Stimulated activated CD4-positive, alpha-beta T cell treated with anti-CD3 and anti-CD28 coated beads, Interleukin-2, amount 100 ng/mL, for 4 hours (primary cell): ENCODE results near the gene PACS2.

Experiments used
- DNase-seq: peaks from one replicate; pipeline ENCODE4 v3.0.0-alpha.2; 2020; ENCODE audit warnings: low read depth

Gene PACS2

DNA sequence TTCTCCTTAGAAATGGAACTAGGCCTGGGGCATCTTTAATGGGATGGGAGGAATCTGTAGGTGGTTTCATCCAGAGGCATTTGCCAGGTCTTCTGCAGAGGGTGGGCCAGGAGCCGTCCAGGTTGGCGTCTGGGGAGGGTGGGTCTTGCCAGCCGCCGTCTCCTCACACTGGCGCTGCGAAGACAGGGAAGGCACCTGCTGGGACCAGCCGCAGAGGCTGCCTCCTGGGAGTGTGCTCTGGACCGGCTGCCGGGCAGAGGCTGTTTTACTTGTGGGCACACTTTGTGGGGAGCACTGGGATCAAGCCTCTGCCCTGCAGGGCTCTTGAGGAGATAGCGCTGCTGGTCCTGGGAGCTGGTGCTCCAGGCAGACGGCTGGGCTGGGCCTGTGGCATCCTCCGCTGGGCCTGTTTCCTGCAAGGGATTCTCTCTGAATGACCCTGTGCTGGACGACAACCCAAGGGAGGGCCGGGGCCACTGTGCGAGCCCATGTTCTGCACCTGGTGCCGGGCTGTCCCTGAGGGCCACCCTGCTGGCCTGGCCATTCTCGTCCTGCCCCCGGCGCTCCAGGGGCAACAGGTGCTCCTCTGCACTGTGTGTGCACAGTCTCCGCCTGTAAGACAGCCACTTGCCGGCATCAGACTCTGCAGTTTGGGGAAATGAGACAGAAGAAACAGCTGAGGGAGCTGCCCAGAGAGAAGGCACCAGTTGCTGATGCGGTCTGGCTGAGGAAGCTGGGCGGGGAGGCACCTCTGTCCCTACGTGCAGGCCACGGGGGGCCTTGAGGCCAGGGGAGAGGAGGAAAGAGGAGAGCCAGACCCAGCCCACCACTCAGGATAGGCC lies 73.8 kb downstream of the PACS2 start:
- DNase-seq = no peak

DNA sequence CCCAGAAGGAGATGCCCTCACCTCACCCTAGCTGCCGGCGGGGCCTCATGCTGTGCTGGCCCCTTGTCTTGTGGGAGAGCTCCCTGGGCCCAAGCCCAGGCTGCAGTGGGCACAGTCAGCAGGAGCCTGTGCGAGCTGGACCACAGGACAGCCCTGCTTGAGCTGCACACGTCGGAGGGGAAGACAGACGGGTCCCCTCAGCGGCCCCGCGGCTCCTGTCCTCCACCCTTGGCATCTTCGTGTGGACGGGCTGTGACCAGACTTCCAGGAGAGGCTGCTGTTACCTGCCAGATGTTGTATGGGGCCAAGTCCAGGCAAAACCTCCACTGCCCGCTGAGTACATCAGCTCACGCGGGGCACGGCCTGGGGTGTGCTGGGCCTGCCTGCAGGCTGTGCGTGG lies 74.4 kb downstream of the PACS2 start:
- DNase-seq = no peak

DNA sequence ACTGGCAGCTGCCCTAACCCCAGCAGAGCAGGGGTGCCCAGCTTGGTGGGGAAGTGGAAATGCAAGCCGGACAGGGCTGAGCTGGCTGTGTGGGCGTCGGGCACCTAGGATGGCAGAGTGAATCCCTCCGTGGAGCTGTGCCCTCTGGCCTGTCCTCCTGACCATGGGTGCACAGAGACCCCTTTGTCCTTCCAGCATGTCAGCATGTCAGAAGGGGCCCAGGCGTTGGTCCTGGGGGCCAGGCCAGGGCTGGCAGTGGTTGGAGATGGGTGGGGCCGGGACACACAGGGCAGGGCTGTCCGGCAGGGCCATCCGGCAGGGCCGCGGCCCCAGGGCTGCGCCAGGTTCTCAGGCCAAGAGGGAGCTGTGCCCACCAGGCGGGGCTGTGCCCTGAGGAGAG lies 75.0 kb downstream of the PACS2 start:
- no peak for DNase-seq

DNA sequence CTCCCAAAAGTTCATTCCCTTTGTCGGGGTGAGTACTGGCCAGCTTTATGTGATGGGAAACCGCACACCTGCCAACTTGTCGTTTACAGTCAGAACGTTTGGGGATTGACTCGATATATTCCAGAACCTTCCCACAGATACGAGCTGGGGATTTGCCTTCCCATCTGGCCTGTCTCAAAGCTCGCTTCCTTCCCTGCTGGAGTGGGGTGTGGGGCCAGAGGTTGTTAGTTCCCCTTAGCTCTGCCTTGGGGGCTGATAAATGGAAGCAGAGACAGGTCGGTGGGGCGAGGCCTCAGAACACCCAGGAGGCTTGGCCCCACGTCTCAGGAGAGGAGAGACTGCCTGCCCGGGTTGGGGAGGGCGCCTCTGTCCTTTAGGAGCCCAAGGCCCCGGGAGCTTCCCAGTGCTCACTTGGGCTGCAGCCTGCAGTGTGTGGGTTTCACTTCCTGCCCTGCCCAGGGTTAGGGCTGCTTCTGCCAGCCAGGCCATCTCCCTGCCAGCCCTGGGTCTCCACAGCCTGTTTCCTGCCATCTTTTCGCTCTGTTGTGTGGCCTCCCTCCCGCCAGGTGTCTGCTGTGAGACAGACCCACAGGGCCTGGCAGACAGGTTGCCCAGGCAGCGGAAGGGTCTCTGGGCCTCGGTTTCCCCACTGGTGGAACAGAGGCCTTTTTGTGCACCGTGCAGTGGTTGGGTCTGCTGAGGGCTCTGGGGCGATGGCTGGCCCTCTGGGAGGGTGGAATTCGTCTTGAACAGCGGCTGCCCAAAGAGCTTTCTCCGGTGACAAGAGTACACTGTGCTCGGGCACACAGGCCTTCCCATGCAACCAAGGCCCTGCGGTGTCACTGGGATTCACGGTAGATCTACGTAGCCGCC lies 75.7 kb downstream of the PACS2 start:
- DNase-seq = no peak

DNA sequence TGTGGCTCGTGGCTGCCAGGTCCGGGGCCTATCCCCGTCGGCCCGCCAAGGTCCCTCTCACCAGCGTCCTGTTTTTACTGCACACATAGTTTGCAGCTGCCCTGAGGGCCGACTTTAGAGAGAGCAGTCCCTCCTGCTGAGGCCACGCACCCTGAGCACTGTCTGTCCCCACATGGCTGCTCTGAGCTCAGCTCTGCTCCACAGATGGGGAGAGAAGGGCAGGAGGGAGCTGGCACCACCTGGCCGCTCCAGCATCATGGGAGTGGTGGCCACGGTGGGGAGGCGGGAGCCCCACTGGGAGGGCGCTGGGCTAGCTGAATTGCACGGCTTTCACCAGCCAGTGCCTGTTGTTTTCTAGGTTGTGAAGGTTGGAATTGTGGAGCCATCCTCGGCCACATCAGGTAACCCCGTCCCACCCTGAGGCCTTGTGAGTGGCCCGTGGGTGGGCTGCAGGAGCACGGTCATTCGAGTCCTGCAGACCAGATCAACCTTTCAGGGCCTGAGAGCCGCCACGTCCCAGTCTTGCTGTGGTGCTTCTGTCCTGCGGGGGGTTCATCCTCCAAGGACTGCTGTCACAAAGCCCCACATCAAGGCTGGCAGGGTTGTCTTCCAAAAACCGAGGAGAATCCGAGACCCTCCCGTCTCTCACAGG lies 76.4 kb downstream of the PACS2 start:
- DNase-seq = no peak

DNA sequence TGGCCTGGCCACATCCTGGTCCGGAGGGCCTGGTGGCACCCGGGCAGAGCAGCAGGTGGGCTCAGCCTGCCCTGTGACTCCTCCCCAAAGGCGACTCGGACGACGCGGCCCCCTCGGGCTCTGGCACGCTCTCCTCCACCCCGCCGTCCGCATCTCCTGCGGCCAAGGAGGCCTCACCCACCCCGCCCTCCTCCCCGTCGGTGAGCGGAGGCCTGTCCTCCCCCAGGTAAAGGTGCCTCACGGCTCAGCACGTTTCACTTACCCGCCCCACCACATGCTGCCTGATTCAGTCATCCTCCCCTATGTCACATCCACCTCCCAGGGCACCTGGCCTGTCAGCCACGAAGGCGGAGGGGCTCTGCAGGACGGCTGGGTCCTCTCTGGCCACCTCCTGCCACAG lies 77.0 kb downstream of the PACS2 start:
- no peak for DNase-seq

DNA sequence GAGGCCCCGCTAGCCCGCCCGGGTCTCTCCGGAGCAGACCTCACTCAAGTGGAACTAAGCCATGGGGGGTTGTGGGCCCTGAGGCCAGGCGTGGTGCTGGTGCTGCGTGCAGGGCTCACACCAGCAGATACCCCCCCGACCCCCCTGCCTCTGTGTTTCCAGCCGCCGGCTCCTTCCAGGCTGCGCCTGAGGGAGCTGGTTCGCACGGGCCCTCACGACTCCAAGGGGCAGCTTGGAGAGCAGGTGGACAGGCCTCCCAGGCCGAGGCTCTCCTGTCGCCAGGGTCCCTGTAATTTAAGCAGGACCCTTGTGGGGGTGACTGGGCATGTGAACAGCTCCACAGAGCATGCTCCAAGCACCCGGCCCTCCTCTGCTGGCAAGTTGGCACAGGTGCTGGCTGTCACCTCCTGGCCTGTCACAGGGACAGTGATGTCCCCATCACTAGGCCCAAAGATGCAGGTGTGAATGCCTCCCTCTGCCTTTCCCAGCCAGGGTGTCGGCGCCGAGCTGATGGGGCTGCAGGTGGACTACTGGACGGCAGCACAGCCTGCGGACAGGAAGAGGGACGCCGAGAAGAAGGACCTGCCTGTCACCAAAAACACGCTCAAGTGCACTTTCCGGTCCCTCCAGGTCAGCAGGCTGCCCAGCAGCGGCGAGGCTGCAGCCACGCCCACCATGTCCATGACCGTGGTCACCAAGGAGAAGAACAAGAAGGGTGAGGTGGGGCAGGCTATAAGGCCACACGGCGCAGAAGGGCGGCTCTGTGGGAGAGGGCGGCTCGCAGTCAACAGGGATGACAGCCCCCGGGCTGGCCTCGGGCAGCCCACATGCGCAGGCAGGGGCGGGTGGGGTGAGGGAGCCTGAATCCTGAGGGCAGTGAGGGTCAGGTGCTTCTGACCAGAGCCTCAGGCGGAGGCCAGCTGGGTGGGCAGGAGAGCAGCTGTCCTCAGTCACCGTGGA lies 77.9 kb downstream of the PACS2 start:
- DNase-seq = no peak

DNA sequence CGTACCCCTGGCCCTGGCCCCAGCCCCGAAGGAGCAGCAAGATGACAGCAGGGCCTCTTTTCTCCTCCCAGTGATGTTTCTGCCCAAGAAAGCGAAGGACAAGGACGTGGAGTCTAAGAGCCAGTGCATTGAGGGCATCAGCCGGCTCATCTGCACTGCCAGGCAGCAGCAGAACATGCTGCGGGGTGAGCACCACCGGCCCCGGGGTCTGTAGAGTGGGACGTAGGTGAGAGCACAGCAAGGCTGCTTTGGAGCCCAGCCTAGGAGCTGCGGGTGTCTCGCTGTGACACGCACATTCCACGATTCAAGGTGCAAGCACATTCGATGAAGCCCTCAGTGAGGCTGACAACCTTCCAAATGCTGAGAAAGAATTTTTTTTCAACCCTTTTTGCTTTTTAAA lies 78.6 kb downstream of the PACS2 start:
- no peak for DNase-seq

DNA sequence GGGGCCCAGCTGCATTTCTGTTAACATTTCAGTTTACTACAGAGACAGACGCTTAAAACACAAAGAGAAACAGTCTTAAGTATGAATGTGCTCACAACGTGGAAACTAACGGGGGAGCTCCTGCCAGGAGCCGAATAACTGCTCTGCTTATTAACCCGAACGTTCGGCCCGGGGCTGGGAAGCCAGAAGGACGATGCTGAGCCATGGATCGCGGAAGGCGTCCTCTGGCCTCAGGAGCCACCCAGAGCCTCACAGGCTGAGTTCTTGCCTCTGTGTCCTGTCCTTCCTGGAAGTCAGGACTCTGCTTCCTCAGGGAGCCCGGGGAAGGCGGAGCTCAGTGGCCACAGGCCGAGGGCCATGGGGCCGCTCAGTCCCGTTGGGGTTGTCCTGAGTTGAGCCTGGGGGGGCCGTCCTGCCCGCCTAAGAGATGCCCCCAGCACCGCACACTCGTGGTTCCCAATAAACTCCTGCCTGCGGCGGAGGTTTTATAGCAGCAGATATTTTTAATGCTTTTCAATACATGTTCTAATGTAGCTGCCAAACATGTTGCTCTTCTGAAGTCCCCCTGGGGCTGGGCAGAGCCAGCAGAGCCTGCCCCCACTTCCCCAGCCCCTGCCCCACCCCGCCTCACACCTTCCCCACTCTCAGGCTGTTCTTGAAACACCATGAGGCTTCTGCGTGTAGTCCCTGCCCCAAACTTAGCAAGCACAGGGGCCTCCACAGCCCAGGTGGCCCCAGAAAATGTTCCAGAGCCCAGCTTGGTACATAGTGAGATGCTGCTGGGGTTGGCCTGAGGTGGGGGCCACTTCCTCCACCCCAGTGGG lies 80.4 kb downstream of the PACS2 start:
- DNase-seq = no peak

DNA sequence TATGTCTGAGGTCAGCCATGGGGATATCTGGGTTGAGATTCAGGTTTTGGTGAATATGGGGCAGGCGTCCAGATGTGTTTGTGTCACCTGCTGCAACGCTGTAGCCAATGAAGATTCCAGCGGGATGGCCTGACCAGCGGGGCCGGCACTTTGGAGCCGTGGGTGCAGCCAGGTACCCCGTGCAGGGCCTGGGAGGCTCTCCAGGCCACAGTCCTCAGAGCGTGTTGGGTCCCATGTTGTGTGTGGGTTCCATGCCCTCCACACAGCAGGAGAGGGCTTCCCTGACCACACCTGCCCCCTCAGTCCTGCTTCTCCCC lies 80.9 kb downstream of the PACS2 start:
- no peak for DNase-seq

DNA sequence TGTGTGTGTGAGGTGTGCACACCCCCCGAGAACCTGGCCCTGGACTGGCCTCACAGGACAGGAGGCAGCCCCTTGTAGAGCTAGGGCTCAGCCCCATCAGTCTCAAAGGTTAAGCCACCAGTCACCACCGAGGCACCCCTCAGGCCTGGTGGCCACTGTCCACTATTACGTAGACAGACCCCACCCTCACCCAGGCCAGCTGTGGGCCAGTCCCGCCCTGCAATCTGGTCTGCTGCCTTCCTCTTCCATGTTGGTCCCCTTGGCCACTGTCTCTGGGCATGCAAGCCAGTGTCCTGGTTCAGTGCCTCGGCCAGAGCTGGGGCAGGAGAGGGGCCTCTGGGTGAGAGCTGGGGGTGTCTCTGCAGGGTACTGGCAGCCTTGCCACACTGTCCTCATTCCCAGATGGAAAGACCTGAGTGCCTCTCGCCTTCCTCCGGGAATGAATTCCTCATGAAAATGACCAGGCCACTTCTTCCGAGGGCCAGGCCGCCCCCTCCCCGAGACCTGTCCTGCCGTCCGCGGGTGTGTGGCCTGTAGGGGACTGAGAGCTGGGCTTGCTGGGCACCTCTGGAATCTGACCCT lies 82.9 kb downstream of the PACS2 start:
- no peak for DNase-seq

DNA sequence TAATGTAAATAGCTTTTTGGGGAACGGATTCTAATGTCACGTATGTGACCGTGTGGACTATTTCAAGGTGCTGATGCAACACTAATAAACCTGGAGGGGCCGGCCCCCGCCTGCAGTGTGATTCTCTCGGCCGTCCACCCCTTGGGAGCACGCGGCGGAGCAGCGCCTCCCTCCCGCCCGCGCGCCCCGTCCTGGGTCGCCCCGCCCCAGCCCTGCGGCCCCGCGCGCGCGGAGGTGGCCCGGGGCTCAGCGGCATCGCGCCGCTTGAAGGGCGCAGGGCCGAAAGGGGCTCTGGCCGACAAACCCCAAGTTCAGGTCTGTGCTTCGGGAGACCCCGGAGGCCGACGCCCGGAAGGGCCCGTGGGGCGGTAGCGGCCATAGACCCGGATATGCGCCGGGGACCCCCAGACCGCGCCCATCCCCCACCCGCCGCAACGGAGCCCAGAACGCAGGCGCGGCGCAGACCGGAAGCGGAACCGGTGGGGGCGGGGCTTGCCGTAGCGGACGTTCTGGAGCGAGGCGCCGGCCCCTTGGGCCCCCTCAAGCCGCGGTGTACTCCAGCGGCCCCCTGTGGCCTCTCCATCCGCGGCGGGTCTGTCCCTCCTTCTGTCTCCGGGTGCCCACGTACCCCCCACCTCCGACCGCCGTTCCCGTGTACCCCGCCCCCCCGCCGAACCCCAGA lies 83.6 kb downstream of the PACS2 start, which contains the start of gene TEX22:
Gene TEX22 (plus strand): TSS at position 495 of the 682 bp plus-strand sequence. CDS start 803 bp downstream, outside the sequence.
- DNase-seq = peak; percentile 87

DNA sequence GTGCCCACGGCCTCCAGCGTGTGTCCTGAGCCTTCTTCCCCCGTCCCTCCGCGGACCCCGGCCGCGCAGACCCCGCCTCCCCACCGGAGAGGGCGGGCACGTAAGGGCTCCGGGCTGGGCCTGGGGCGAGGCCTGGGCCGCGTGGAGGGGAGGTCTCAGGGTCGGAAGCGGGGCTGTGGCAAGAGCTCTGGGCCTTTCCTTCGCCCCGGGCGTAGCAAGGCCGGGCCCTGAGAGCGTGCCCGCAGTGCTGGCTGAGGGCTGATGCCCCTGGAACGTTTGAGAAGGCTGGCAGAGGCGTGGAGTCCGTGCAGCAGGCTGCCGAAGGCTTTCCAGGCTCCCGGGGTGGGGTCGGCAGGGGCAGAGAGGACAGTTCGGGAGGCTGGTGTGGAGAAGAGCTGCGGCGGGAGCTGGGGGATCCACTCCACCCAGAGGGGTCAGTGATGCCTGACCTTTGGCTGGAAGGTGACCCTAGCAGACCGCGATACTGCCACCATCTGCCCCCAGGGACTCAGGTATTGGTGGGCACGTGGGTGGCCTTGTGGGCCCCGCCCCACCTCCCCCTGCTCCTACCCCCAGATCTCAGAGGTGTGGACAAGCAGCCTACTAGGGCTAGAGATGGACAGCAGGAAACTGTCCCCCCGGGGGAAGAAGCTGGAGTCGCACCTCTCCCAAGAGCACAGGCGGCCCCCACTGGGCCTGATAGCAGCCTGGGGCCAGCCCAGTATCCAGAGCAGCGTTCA lies 84.3 kb downstream of the PACS2 start:
- DNase-seq = peak; percentile 14

DNA sequence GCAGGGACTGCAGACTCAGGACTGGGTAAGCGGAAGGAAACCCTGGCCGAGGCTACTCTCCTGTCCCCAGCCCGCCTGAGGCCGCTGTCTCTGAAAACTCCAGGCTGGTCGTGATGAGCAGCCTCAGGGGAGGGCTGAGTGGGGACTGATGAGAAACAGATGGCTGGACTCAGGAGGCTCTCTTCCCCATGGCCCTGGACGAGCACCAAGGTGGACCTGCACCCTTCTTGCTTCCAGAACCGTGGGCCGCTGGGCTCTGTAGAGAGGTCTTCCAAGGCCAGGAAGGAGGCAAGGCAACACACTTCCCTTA lies 84.9 kb downstream of the PACS2 start:
- DNase-seq = no peak

DNA sequence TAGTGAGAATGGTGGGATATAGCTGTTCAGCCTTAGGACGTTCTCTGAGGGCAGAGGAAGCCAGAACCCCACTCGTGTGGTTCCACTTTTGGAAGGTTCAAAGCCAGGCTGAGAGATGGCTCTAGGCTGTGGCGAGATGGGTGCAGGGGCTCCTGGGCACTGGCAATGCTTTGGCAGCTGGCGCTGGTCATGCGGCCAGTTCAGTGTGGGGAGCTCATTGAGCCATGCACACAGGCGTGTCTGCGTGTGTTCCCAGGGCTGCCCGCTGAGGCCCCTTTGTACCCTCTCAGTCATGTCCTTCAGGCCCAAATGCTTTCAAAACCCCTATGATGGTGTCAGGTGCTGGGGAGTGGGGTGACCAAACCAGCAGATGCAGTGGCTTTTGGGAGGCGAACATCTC lies 85.5 kb downstream of the PACS2 start:
- DNase-seq = no peak

DNA sequence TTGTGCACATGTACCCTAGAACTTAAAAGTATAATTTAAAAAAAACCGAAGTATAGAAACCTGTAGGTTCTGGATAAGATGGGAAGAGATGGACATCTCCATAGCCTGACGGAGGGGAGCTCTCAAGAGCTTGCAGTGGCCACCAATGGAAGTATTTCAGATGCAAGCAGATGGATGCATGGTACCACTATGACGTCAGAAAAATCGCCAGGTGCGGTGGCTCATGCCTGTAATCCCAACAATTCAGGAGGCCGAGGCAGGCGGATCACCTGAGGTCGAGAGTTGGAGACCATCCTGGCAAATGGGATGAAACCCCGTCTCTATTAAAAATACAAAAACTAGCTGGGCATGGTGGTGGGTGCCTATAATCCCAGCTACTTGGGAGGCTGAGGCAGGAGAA lies 87.2 kb downstream of the PACS2 start:
- no peak for DNase-seq

DNA sequence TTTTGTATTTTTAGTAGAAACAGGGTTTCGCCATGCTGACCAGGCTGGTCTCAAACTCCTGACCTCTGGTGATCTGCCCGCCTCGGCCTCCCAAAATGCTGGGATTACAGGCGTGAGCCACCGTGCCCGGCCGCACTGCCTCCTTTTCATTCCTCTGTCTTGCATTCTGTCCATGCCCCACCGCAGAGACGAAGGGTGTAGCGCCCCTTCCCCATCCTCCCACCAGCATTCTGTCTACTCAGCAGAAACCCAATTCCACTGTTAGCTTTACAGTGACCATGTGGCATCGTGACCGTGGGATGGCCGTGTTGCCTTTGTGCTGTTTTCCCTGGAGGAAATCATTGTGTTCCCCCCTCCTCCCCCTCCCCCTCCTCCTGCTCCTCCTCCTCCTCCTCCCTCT lies 94.0 kb downstream of the PACS2 start:
- DNase-seq = no peak

DNA sequence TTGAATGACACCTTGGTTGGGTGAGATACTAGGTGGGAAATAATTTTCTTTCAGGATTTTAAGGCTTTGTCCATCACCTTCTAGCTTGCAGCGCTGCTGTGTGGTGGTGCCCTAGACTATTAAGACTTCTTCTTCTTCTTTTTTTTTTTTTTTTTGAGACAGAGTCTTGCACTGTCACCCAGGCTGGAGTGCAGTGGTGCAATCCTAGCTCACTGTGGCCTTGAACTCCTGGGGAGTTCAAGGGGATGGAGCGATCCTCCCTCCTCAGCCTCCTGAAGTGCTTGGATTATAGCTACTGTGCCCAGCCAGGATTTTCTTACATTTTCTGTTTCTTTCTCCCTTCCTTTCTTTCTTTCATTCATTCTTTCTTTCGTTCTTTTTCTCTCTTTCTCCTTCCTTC lies 94.8 kb downstream of the PACS2 start:
- DNase-seq = no peak

DNA sequence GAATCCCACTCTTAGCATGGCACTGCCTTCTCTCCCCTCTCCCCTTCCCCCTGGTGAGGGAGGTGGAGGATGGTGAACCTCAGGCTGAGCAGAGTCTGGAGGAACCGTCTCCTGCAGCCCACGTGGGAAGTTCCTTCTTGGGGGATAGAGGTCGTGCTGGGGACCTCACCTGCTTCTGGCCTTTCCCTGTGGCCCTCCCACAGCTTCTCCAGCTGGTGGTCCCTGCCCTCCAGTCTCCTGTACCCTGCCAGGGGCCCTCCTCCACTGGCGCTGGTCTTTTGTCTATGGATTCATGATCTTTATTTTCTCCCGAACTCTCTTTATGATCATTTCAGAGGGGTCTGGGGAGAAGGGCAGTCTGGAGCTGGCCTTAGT lies 96.1 kb downstream of the PACS2 start:
- DNase-seq = no peak
